CD8-positive, alpha-beta memory T cell (primary cell): ENCODE results near the gene BUD31. TPM values are rescaled to one million over a fixed set of nuclear protein-coding genes. Genes with fewer than 3 reads are reported as not detected.

Source experiments
- CTCF ChIA-PET: fragments of 350-600 bp; sonication (Branson Sonifier 250); formaldehyde crosslinking; loops from one replicate; lab custom pipeline; 2021; ENCODE audit warnings: antibody characterized with exemption; lab: Charles Lee
- POLR2A ChIA-PET: fragments of 350-600 bp; sonication (Branson Sonifier 250); formaldehyde crosslinking; loops from one replicate; lab custom pipeline; 2021; ENCODE audit warnings: antibody characterized with exemption; lab: Charles Lee
- DNase-seq, 5 donors: peaks; one replicate each; pipeline versions ENCODE4 v3.0.0 to v3.0.0-alpha.2; 2020 to 2022; ENCODE audit warnings: mixed read lengths in 1 of 5
- H3K27ac ChIP-seq: one replicate; pipeline ENCODE4 v1.7.0; 2013; ENCODE audit warnings: low read depth, mild to moderate bottlenecking, low read length, moderate library complexity
- H3K27me3 ChIP-seq: 2 replicates; pipeline ENCODE4 v1.7.0; 2013; ENCODE audit warnings: low read length, mild to moderate bottlenecking; ENCODE audit not compliant: insufficient read depth, poor library complexity, severe bottlenecking
- H3K36me3 ChIP-seq: 2 replicates; pipeline ENCODE4 v1.7.0; 2013; ENCODE audit warnings: mild to moderate bottlenecking, low read length, moderate library complexity; ENCODE audit not compliant: insufficient read depth
- H3K4me1 ChIP-seq: 2 replicates; pipeline ENCODE4 v1.7.0; 2013; ENCODE audit warnings: mild to moderate bottlenecking, low read length, moderate library complexity; ENCODE audit not compliant: insufficient read depth
- H3K4me3 ChIP-seq: 2 replicates; pipeline ENCODE4 v1.7.0; 2013; ENCODE audit warnings: mild to moderate bottlenecking, low read length
- H3K9me3 ChIP-seq: 2 replicates; pipeline ENCODE4 v1.7.0; 2013; ENCODE audit warnings: mild to moderate bottlenecking, low read length
- H3K27ac Mint-ChIP-seq, 8 donors: one replicate each; pipeline ENCODE4 v1.8.0; 2020 to 2021; ENCODE audit warnings: mixed read lengths in 8 of 8, mild to moderate bottlenecking in 6 of 8, inconsistent platforms in 3 of 8, moderate library complexity in 3 of 8
- H3K27me3 Mint-ChIP-seq, 2 donors: one replicate each; pipeline ENCODE4 v1.8.0; 2020 to 2021; ENCODE audit warnings: mixed read lengths in 2 of 2, mild to moderate bottlenecking in 1 of 2, moderate library complexity in 1 of 2
- H3K36me3 Mint-ChIP-seq, 3 donors: one replicate each; pipeline ENCODE4 v1.8.0; 2020 to 2021; ENCODE audit warnings: mixed read lengths in 3 of 3, inconsistent platforms in 1 of 3, mild to moderate bottlenecking in 1 of 3
- H3K4me1 Mint-ChIP-seq, 3 donors: one replicate each; pipeline ENCODE4 v1.8.0; 2020 to 2021; ENCODE audit warnings: mixed read lengths in 3 of 3, inconsistent platforms in 1 of 3, mild to moderate bottlenecking in 1 of 3
- H3K4me3 Mint-ChIP-seq, 7 donors: one replicate each; pipeline ENCODE4 v1.8.0; 2020 to 2021; ENCODE audit warnings: mixed read lengths in 7 of 7, mild to moderate bottlenecking in 6 of 7, moderate library complexity in 4 of 7, inconsistent platforms in 2 of 7
- H3K9me3 Mint-ChIP-seq, 5 donors: one replicate each; pipeline ENCODE4 v1.8.0; 2020 to 2022; ENCODE audit warnings: mixed read lengths in 5 of 5, mild to moderate bottlenecking in 3 of 5, moderate library complexity in 2 of 5, inconsistent platforms in 1 of 5
- polyA plus RNA-seq: library from polyadenylated mRNA; unstranded; fragments of 300-500 nt; fragmentation: Illumina TruSeq; gene quantifications from one replicate; pipeline ENCODE4 v1.2.3, GENCODE V29; 2021
- total RNA-seq, 2 experiments: library from RNA; stranded (reverse); gene quantifications; one replicate each; pipeline ENCODE4 v1.2.3, GENCODE V29; 2021

BUD31 gene
- total and polyA plus RNA-seq, 3 experiments from 2014 or later = 176 to 188 (median 185) TPM

GRCh38 chr7:99404235-99404976 is 4.4 kb upstream of the BUD31 start:
- DNase-seq = no peak
- ChIA-PET POLR2A (interaction anchor here (5.4 kb wide), 1 partner anchor 11 kb away, joined by 45 read pairs; no protein-coding TSS in a partner anchor), CTCF (interaction anchor here (0.9 to 3.4 kb wide), 3 partner anchors 11 to 40 kb away, joined by 3 to 13 read pairs (median 4); no protein-coding TSS in a partner anchor)
- no peaks in the 10 kb centered on the region for H3K9me3 Mint-ChIP-seq
- no peaks in the 10 kb centered on the region for H3K27me3 ChIP-seq
- H3K27ac ChIP-seq = no peak overlapping the region
- H3K27ac Mint-ChIP-seq = peak overlapping the region; percentile 54 to 87 (median 61)
- peaks cover 38% of the 10 kb centered on the region for H3K36me3 ChIP-seq
- H3K36me3 Mint-ChIP-seq = peaks cover 10 to 62% (median 11%) of the 10 kb centered on the region in 3 donors
- H3K4me3 Mint-ChIP-seq = peak overlapping the region in 4 of 7 donors; percentile 13 to 34 (median 18)
- H3K9me3 ChIP-seq = no peaks in the 10 kb centered on the region
- no peak overlapping the region for H3K4me3 ChIP-seq
- H3K4me1 Mint-ChIP-seq = peaks cover 38 to 51% (median 43%) of the 10 kb centered on the region in 3 donors
- peaks cover 24% of the 10 kb centered on the region for H3K4me1 ChIP-seq
- H3K27me3 Mint-ChIP-seq = no peaks in the 10 kb centered on the region

- Mint-ChIP-seq H3K4me3 (peak overlapping the region in 2 of 7 donors; percentile 13 to 34), H3K9me3 (no peaks in the 10 kb centered on the region), H3K27ac (peak overlapping the region in 6 of 8 donors; percentile 47 to 87 (median 64)), H3K36me3 (peaks cover 10 to 61% (median 11%) of the 10 kb centered on the region in 3 donors), H3K4me1 (peaks cover 44 to 52% (median 47%) of the 10 kb centered on the region in 3 donors), H3K27me3 (no peaks in the 10 kb centered on the region)
- Histone ChIP-seq H3K4me1 (peaks cover 29% of the 10 kb centered on the region), H3K4me3 (no peak overlapping the region), H3K27me3 (no peaks in the 10 kb centered on the region), H3K27ac (no peak overlapping the region), H3K9me3 (no peaks in the 10 kb centered on the region), H3K36me3 (peaks cover 32% of the 10 kb centered on the region)
- CTCF ChIA-PET = interaction anchor here (0.9 to 1.3 kb wide), 2 partner anchors 18 to 40 kb away, joined by 3 to 4 read pairs; no protein-coding TSS in a partner anchor
- POLR2A ChIA-PET = interaction anchor here (5.4 kb wide), 1 partner anchor 11 kb away, joined by 45 read pairs; no protein-coding TSS in a partner anchor
- peak in 1 of 5 donors; percentile 32 for DNase-seq
Observed at GRCh38 chr7:99404977-99405320, 3.8 kb upstream of the BUD31 start.

- H3K27ac ChIP-seq = no peak overlapping the region
- no peak for DNase-seq
- ChIA-PET CTCF (interaction anchor here (1.3 to 1.4 kb wide), 2 partner anchors 19 to 26 kb away, joined by 3 to 5 read pairs; no protein-coding TSS in a partner anchor), POLR2A (interaction anchor here (0.7 to 5.4 kb wide), 3 partner anchors 10 to 59 kb away, joined by 3 to 45 read pairs (median 4); partner anchors contain the start of gene ATP5MF)
- Mint-ChIP-seq H3K27ac (peak overlapping the region; percentile 79 to 99 (median 96)), H3K4me1 (peaks cover 53 to 65% (median 56%) of the 10 kb centered on the region in 3 donors), H3K27me3 (no peaks in the 10 kb centered on the region), H3K4me3 (peak overlapping the region; percentile 48 to 93 (median 66)), H3K36me3 (peaks cover 6 to 59% (median 10%) of the 10 kb centered on the region in 3 donors), H3K9me3 (no peaks in the 10 kb centered on the region)
- no peaks in the 10 kb centered on the region for H3K9me3 ChIP-seq
- H3K27me3 ChIP-seq = no peaks in the 10 kb centered on the region
- H3K4me1 ChIP-seq = peaks cover 40% of the 10 kb centered on the region
- H3K36me3 ChIP-seq = peaks cover 27% of the 10 kb centered on the region
- no peak overlapping the region for H3K4me3 ChIP-seq
Observed at GRCh38 chr7:99406557-99406956, 2.2 kb upstream of the BUD31 start.

GRCh38 chr7:99407872-99408378 is 844 bp upstream of the BUD31 start:
- peak overlapping the region; percentile 91 to 100 (median 98) for H3K27ac Mint-ChIP-seq
- no peaks in the 10 kb centered on the region for H3K9me3 ChIP-seq
- H3K4me3 Mint-ChIP-seq = peak overlapping the region; percentile 89 to 99 (median 95)
- H3K27me3 Mint-ChIP-seq = no peaks in the 10 kb centered on the region
- peak overlapping the region; percentile 80 for H3K4me3 ChIP-seq
- no peaks in the 10 kb centered on the region for H3K9me3 Mint-ChIP-seq
- peaks cover 53 to 72% (median 55%) of the 10 kb centered on the region in 3 donors for H3K4me1 Mint-ChIP-seq
- POLR2A ChIA-PET = interaction anchor here (1.2 to 5.4 kb wide), 9 partner anchors 9 to 151 kb away, joined by 4 to 45 read pairs (median 10); partner anchors contain the start of genes ARPC1B, ATP5MF, CPSF4 and PTCD1
- H3K4me1 ChIP-seq = peaks cover 40% of the 10 kb centered on the region
- peak in 3 of 5 donors; percentile 14 to 57 (median 30) for DNase-seq
- CTCF ChIA-PET = interaction anchor here (1.1 to 1.9 kb wide), 9 partner anchors 9 to 209 kb away, joined by 3 to 9 read pairs (median 5); partner anchors contain the start of gene ZKSCAN5
- peaks cover 5 to 66% (median 10%) of the 10 kb centered on the region in 3 donors for H3K36me3 Mint-ChIP-seq
- no peaks in the 10 kb centered on the region for H3K27me3 ChIP-seq
- H3K27ac ChIP-seq = peak overlapping the region; percentile 93
- H3K36me3 ChIP-seq = peaks cover 35% of the 10 kb centered on the region

- DNase-seq = no peak
- Histone ChIP-seq H3K27me3 (no peaks in the 10 kb centered on the region), H3K27ac (peak overlapping the region; percentile 93), H3K4me1 (peaks cover 40% of the 10 kb centered on the region), H3K9me3 (no peaks in the 10 kb centered on the region), H3K4me3 (peak overlapping the region; percentile 80), H3K36me3 (peaks cover 31% of the 10 kb centered on the region)
- Mint-ChIP-seq H3K4me3 (peak overlapping the region; percentile 89 to 99 (median 95)), H3K36me3 (peaks cover 5 to 63% (median 8%) of the 10 kb centered on the region in 3 donors), H3K9me3 (no peaks in the 10 kb centered on the region), H3K27ac (peak overlapping the region; percentile 91 to 100 (median 98)), H3K27me3 (no peaks in the 10 kb centered on the region), H3K4me1 (peaks cover 50 to 73% (median 52%) of the 10 kb centered on the region in 3 donors)
- ChIA-PET POLR2A (interaction anchor here (0.6 to 5.4 kb wide), 19 partner anchors 10 to 1019 kb away, joined by 3 to 45 read pairs (median 6); partner anchors contain the start of genes ARPC1B, ATP5MF, CPSF4 and PTCD1), CTCF (interaction anchor here (0.6 to 1.9 kb wide), 19 partner anchors 11 to 96 kb away, joined by 3 to 9 read pairs (median 4); partner anchors contain the start of gene ZKSCAN5)
Observed at GRCh38 chr7:99409192-99409572, 413 bp downstream of the BUD31 start.

- ChIA-PET POLR2A (interaction anchor here (0.5 to 2.9 kb wide), 6 partner anchors 20 to 149 kb away, joined by 6 to 29 read pairs (median 12); partner anchors contain the start of genes ARPC1B, ZNF394 and ZNF655), CTCF (interaction anchor here (1.6 to 1.7 kb wide), 2 partner anchors 15 to 44 kb away, joined by 4 read pairs; no protein-coding TSS in a partner anchor)
- Mint-ChIP-seq H3K4me3 (peak overlapping the region; percentile 89 to 99 (median 95)), H3K4me1 (peaks cover 47 to 69% (median 49%) of the 10 kb centered on the region in 3 donors), H3K27me3 (no peaks in the 10 kb centered on the region), H3K9me3 (no peaks in the 10 kb centered on the region), H3K36me3 (peaks cover 5 to 63% (median 8%) of the 10 kb centered on the region in 3 donors), H3K27ac (peak overlapping the region; percentile 91 to 100 (median 98))
- Histone ChIP-seq H3K4me1 (peaks cover 37% of the 10 kb centered on the region), H3K9me3 (no peaks in the 10 kb centered on the region), H3K27me3 (no peaks in the 10 kb centered on the region), H3K27ac (peak overlapping the region; percentile 93), H3K4me3 (peak overlapping the region; percentile 80), H3K36me3 (peaks cover 31% of the 10 kb centered on the region)
- DNase-seq = no peak
Observed at GRCh38 chr7:99409806-99410205, 1.0 kb downstream of the BUD31 start.

- DNase-seq = no peak
- Mint-ChIP-seq H3K27ac (peak overlapping the region; percentile 21 to 99 (median 96)), H3K27me3 (no peaks in the 10 kb centered on the region), H3K36me3 (peaks cover 5 to 68% (median 8%) of the 10 kb centered on the region in 3 donors), H3K4me1 (peaks cover 46 to 68% (median 54%) of the 10 kb centered on the region in 3 donors), H3K4me3 (peak overlapping the region; percentile 11 to 99 (median 93)), H3K9me3 (no peaks in the 10 kb centered on the region)
- H3K4me1 ChIP-seq = peaks cover 37% of the 10 kb centered on the region
- ChIA-PET CTCF (interaction anchor here (1.7 kb wide), 1 partner anchor 45 kb away, joined by 4 read pairs; no protein-coding TSS in a partner anchor), POLR2A (interaction anchor here (0.8 kb wide), 1 partner anchor 28 kb away, joined by 3 read pairs; the partner anchor contains the start of gene PTCD1)
- H3K27ac ChIP-seq = no peak overlapping the region
- no peak overlapping the region for H3K4me3 ChIP-seq
- no peaks in the 10 kb centered on the region for H3K27me3 ChIP-seq
- H3K36me3 ChIP-seq = peaks cover 34% of the 10 kb centered on the region
- no peaks in the 10 kb centered on the region for H3K9me3 ChIP-seq
Observed at GRCh38 chr7:99410635-99411034, 1.9 kb downstream of the BUD31 start.
